ENCODE measurements around the gene ZNF502. TPM values are rescaled to one million over a fixed set of nuclear protein-coding genes. Genes with fewer than 3 reads are reported as not detected.

ZNF502 gene
- total RNA-seq, 4 donors from 2014 or later, result 2.8 to 7.4 (median 4.6) TPM

- no peak overlapping the region for H3K4me3 ChIP-seq (ENCODE audit: low read depth, poor library complexity, severe bottlenecking)
- no peak for DNase-seq (ENCODE audit: low spot score in 2 of 2)
- TF ChIP-seq POLR2A (IDR thresholded peaks at IDR 0.05) (no peak), CTCF (IDR thresholded peaks at IDR 0.05) (no peak)
- intact Hi-C loops (cut with DNase I; ENCODE audit: low total_unique reads), result no loop called here
- WGBS, 2 donors, result 98% methylated on average over 10 of the region's 10 CpGs
These were observed 9.0 kb downstream of the ZNF502 start for GRCh38 chr3:44721231-44722102.

- no peak for DNase-seq (ENCODE audit: low spot score in 2 of 2)
- 100% methylated on average over 1 of the region's 1 CpG for WGBS, 2 donors
- TF ChIP-seq CTCF (IDR thresholded peaks at IDR 0.05), result no peak
- TF ChIP-seq POLR2A (IDR thresholded peaks at IDR 0.05), result no peak
- intact Hi-C loops (cut with DNase I; ENCODE audit: low total_unique reads), result no loop called here
- no peak overlapping the region for H3K4me3 ChIP-seq (ENCODE audit: low read depth, poor library complexity, severe bottlenecking)
These were observed 9.6 kb downstream of the ZNF502 start for GRCh38 chr3:44722103-44722401.

DNA sequence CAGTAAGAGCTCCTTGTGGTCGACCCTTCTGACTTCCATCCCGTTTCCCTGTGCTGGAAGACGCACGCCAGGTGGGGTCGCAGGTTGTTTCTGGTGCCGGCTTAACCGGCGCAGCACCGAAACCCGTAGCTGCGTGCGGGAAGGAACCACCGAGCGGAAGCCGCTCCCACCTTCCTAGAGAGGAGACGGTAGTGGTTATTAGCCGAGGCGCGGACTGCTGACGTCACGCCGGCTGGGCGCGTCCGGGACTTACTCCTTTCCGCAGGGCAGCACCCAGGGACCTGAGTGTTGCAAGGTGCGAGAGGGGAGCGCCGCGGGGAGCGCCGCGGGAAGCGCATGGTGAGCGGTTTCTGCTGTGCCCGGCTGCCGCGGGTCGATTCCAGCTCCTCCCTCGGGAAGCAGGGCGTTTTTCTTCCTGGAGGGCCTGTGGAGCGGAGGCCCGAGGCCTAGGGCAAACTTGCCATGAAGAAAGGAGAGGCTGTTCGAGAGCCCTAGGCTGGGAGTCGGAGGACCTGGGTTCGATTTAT, 17.0 kb downstream of the ZNF502 start, which contains the start of gene ZNF501:
Gene ZNF501, plus strand, starts transcription at position 252 of the 527 bp plus-strand sequence. CDS start 4,787 bp downstream, outside the sequence.
- H3K4me3 ChIP-seq (ENCODE audit: low read depth, poor library complexity, severe bottlenecking), result peak within 1 kb of the TSS; percentile 53
- peak; percentile 91 to 98 for DNase-seq (ENCODE audit: low spot score in 2 of 2)
- WGBS, 2 donors, result 0 to 1% methylated on average over 10 to 41 of the region's 46 CpGs
- TF ChIP-seq CTCF (IDR thresholded peaks at IDR 0.05) (no peak), POLR2A (IDR thresholded peaks at IDR 0.05) (no peak)
- intact Hi-C loops (cut with DNase I; ENCODE audit: low total_unique reads), result no loop called here

- 96 to 98% methylated on average over 3 of the region's 3 CpGs for WGBS, 2 donors
- TF ChIP-seq POLR2A (IDR thresholded peaks at IDR 0.05) (no peak), CTCF (IDR thresholded peaks at IDR 0.05) (no peak)
- H3K4me3 ChIP-seq (ENCODE audit: low read depth, poor library complexity, severe bottlenecking), result no peak overlapping the region
- no peak for DNase-seq (ENCODE audit: low spot score in 2 of 2)
- intact Hi-C loops (cut with DNase I; ENCODE audit: low total_unique reads), result no loop called here
These were observed 22.2 kb downstream of the ZNF502 start for GRCh38 chr3:44734646-44735168.

DNA sequence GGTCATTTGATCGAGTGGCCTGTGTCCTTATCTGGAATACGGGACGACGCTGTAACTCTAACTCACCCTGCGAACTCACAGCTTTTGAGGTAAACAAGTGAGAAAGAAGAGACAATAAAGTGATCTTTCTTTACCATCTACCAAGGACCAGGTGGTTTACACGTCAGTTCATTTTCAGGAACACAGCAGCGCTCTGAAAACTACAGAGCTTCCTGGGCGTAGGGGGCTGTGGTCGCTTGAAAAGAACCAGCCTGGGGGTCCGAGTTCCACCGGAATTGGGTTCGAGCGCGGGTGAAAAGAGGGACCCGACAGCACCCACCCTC, 48.6 kb downstream of the ZNF502 start:
- no peak for TF ChIP-seq CTCF (IDR thresholded peaks at IDR 0.05)
- no peak for TF ChIP-seq POLR2A (IDR thresholded peaks at IDR 0.05)
- intact Hi-C loops (cut with DNase I; ENCODE audit: low total_unique reads), result no loop called here
- no peak for DNase-seq (ENCODE audit: low spot score in 2 of 2)
- 1 to 4% methylated on average over 15 of the region's 15 CpGs for WGBS, 2 donors
- peak overlapping the region; percentile 84 for H3K4me3 ChIP-seq (ENCODE audit: low read depth, poor library complexity, severe bottlenecking)

Measured in lower leg skin (tissue), 4 donors.